ENCODE measurements around the gene FZD10. TPM values are rescaled to one million over a fixed set of nuclear protein-coding genes. Genes with fewer than 3 reads are reported as not detected.

Gene FZD10
- total and polyA plus RNA-seq, 2 of the 4 experiments (the other 2 are of a cell fraction) = not detected

DNA sequence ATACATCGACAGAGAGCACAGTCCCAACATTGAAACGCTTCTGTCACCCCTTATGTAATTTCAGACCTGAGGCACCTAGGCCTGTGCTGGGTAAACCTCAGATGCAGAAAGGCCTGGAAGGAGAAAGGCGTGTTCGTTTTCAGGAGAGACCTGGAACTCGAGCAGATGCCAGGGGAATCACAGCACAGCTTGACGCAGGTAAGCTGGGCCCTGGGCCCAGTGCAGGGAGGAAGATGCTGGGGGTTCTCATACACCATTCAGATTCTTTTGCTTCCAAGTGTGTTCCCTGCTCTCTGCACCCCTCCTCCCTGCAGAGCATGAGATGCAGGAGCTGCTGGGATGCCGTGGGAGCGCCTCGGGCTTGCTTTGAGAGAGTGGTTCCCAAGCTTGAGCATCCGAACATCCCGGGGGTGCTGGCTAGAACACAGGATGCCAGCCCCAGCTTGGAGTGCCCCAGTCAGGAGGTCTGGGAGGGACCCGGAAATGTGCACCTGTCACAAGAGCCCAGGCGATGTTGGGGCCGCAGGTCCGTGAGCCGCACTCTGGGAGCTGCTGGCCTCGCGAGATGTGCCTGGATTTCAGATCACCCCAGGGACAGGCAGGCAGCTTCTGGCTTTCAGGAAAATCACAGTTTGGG lies 35.9 kb downstream of the FZD10 start:
- Histone ChIP-seq H3K9me3 (ENCODE audit: control insufficient read depth, insufficient read depth, low read length) (peaks cover 52% of the 10 kb centered on the region), H3K27ac (ENCODE audit: insufficient read depth, low read length) (no peak overlapping the region), H4K8ac (ENCODE audit: low read depth in 2 of 2, low read length in 2 of 2) (no peak overlapping the region), H2AK5ac (ENCODE audit: low read depth, low read length) (no peak overlapping the region), H3K9me1 (ENCODE audit: insufficient read depth, low read length) (no peaks in the 10 kb centered on the region), H3K56ac (ENCODE audit: extremely low read depth, insufficient read depth, low read length) (no peak overlapping the region), H3K4me2 (ENCODE audit: low read depth, low read length) (no peak overlapping the region), H2AFZ (replicated peaks; ENCODE audit: low read length, poor library complexity) (no peak overlapping the region), H4K20me1 (ENCODE audit: insufficient read depth, low read length) (no peaks in the 10 kb centered on the region), H2BK20ac (ENCODE audit: low read depth, low read length) (no peak overlapping the region), H2BK15ac (ENCODE audit: low read depth, low read length) (no peak overlapping the region), H3K18ac (ENCODE audit: low read depth, low read length) (no peak overlapping the region), H3K14ac (replicated peaks; ENCODE audit: low read depth, low read length) (no peak overlapping the region), H3K23ac (ENCODE audit: low read depth, low read length) (no peak overlapping the region), H4K5ac (ENCODE audit: low read depth, low read length) (no peak overlapping the region), H3K4me1 (ENCODE audit: control insufficient read depth, insufficient read depth, low read length) (no peaks in the 10 kb centered on the region), H2BK5ac (ENCODE audit: low read depth, low read length, poor library complexity, severe bottlenecking) (no peak overlapping the region), H3K4me3 (ENCODE audit: insufficient read depth, low read depth, low read length) (no peak overlapping the region), H3K36me3 (ENCODE audit: control insufficient read depth, insufficient read depth, low read length) (no peaks in the 10 kb centered on the region), H3K79me1 (ENCODE audit: low read depth in 1 of 2, low read length in 2 of 2) (no peaks in the 10 kb centered on the region), H2BK120ac (ENCODE audit: low read depth, low read length) (no peak overlapping the region), H4K91ac (ENCODE audit: insufficient read depth, low read depth, low read length) (no peak overlapping the region), H3K9ac (ENCODE audit: low read depth, low read length) (no peak overlapping the region), H3K4ac (ENCODE audit: low read depth, low read length) (no peak overlapping the region), H2AK9ac (replicated peaks; ENCODE audit: low read depth, low read length, poor library complexity) (no peak overlapping the region), H3K27me3 (ENCODE audit: control insufficient read depth, insufficient read depth, low read length) (no peaks in the 10 kb centered on the region)
- dilution Hi-C loops (cut with HindIII; ENCODE audit: low sequenced_read_pairs, unreplicated experiment) (no loop called here), in situ Hi-C loops (cut with MboI; ENCODE audit: low sequenced_read_pairs) (no loop called here), intact Hi-C loops (cut with micrococcal nuclease) (no loop called here)
- CTCF ChIA-PET = no interaction called here
- BruUV-seq (replicated peaks) = no TSS peak
- POLR2A ChIA-PET (ENCODE audit: unreplicated experiment) = no interaction called here
- TF ChIP-seq CEBPB (IDR thresholded peaks at IDR 0.05; ENCODE audit: low read depth, low read length) (no peak), MXI1 (IDR thresholded peaks at IDR 0.05; ENCODE audit: borderline replicate concordance, low read depth, low read length) (no peak), RAD21 (IDR thresholded peaks at IDR 0.05; ENCODE audit: low read length) (no peak), NFE2L2 (IDR thresholded peaks at IDR 0.05; ENCODE audit: low read depth, low read length) (no peak), FOS (IDR thresholded peaks at IDR 0.05; ENCODE audit: low read depth, low read length) (no peak), CHD1 (IDR thresholded peaks at IDR 0.05; ENCODE audit: low read depth, low read length) (no peak), SMC3 (IDR thresholded peaks at IDR 0.05; ENCODE audit: low read depth, low read length) (no peak)
- TF ChIP-seq, protein P1, sequence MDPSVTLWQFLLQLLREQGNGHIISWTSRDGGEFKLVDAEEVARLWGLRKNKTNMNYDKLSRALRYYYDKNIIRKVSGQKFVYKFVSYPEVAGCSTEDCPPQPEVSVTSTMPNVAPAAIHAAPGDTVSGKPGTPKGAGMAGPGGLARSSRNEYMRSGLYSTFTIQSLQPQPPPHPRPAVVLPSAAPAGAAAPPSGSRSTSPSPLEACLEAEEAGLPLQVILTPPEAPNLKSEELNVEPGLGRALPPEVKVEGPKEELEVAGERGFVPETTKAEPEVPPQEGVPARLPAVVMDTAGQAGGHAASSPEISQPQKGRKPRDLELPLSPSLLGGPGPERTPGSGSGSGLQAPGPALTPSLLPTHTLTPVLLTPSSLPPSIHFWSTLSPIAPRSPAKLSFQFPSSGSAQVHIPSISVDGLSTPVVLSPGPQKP (IDR thresholded peaks at IDR 0.05; ENCODE audit: borderline replicate concordance, low read depth, low read length) = no peak
- TF ChIP-seq, protein P2, sequence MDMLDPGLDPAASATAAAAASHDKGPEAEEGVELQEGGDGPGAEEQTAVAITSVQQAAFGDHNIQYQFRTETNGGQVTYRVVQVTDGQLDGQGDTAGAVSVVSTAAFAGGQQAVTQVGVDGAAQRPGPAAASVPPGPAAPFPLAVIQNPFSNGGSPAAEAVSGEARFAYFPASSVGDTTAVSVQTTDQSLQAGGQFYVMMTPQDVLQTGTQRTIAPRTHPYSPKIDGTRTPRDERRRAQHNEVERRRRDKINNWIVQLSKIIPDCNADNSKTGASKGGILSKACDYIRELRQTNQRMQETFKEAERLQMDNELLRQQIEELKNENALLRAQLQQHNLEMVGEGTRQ (IDR thresholded peaks at IDR 0.05; ENCODE audit: low read depth, low read length) = no peak
- DNase-seq = no peak
- WGBS, 2 experiments (ENCODE audit: extremely low coverage in 2 of 2, insufficient read length in 1 of 2) = 75% methylated on average over 11 of the region's 18 CpGs; no CpG with 5 or more reads in 1 of the 2 experiments
- ATAC-seq (ENCODE audit: low read depth) = no peak

Measured in IMR-90 (cell line).